Stimulated activated naive CD8-positive, alpha-beta T cell treated with anti-CD3 and anti-CD28 coated beads, Interleukin-15, amount 100 ng/mL, for 72 hours (primary cell): ENCODE data around the gene HMHB1.
"Not testable (repeated sequence)": the region's sequence is repeated elsewhere in the genome, so short reads cannot be mapped to it uniquely, and the experiment has no call there.

ENCODE experiments used
- ATAC-seq: fragments of 150-1000 bp; cut with Tn5 transposase; 2 replicates; pipeline ENCODE4 v1.10.0; 2021; ENCODE audit warnings: mild to moderate bottlenecking, moderate library complexity
- DNase-seq, 2 donors: peaks; one replicate each; pipeline ENCODE4 v3.0.0; 2021 to 2022
- H3K27ac Mint-ChIP-seq, 2 donors: one replicate each; pipeline ENCODE4 v1.8.0; 2022; ENCODE audit warnings: mild to moderate bottlenecking in 2 of 2, mixed read lengths in 2 of 2, moderate library complexity in 2 of 2
- H3K27me3 Mint-ChIP-seq: one replicate; pipeline ENCODE4 v1.8.0; 2022; ENCODE audit warnings: mixed read lengths
- H3K4me1 Mint-ChIP-seq: one replicate; pipeline ENCODE4 v1.8.0; 2022; ENCODE audit warnings: mild to moderate bottlenecking, mixed read lengths
- H3K4me3 Mint-ChIP-seq, 2 donors: one replicate each; pipeline ENCODE4 v1.8.0; 2022; ENCODE audit warnings: mild to moderate bottlenecking in 2 of 2, mixed read lengths in 2 of 2, moderate library complexity in 1 of 2
- H3K9me3 Mint-ChIP-seq, 2 donors: one replicate each; pipeline ENCODE4 v1.8.0; 2022; ENCODE audit warnings: mixed read lengths in 2 of 2

HMHB1 gene

GRCh38 chr5:143791848-143792731 is 19.9 kb upstream of the HMHB1 start:
- Mint-ChIP-seq H3K4me1 (no peaks in the 10 kb centered on the region), H3K27me3 (no peaks in the 10 kb centered on the region), H3K27ac (peak overlapping the region in 1 of 2 donors; percentile 77), H3K4me3 (peak overlapping the region in 1 of 2 donors; percentile 25), H3K9me3 (peaks cover 0 to 5% of the 10 kb centered on the region in 2 donors)
- no peak for DNase-seq
- ATAC-seq = no peak

- no peak for DNase-seq
- no peaks in the 10 kb centered on the region for H3K27me3 Mint-ChIP-seq
- no peaks in the 10 kb centered on the region for H3K4me1 Mint-ChIP-seq
- H3K27ac Mint-ChIP-seq = no peak overlapping the region
- no peak for ATAC-seq
- peaks cover 0 to 5% of the 10 kb centered on the region in 2 donors for H3K9me3 Mint-ChIP-seq
- no peak overlapping the region for H3K4me3 Mint-ChIP-seq
These were observed 18.7 kb upstream of the HMHB1 start for GRCh38 chr5:143793249-143793648.

GRCh38 chr5:143796125-143796524 is 15.8 kb upstream of the HMHB1 start:
- no peak overlapping the region for H3K27ac Mint-ChIP-seq
- H3K4me1 Mint-ChIP-seq = peaks cover 11% of the 10 kb centered on the region
- H3K9me3 Mint-ChIP-seq = no peaks in the 10 kb centered on the region
- H3K27me3 Mint-ChIP-seq = peaks cover 7% of the 10 kb centered on the region
- no peak overlapping the region for H3K4me3 Mint-ChIP-seq
- DNase-seq = no peak
- no peak for ATAC-seq

GRCh38 chr5:143796753-143797152 is 15.2 kb upstream of the HMHB1 start:
- peaks cover 9% of the 10 kb centered on the region for H3K27me3 Mint-ChIP-seq
- no peak for DNase-seq
- H3K4me3 Mint-ChIP-seq = no peak overlapping the region
- no peak for ATAC-seq
- no peak overlapping the region for H3K27ac Mint-ChIP-seq
- H3K4me1 Mint-ChIP-seq = peaks cover 11% of the 10 kb centered on the region
- no peaks in the 10 kb centered on the region for H3K9me3 Mint-ChIP-seq

GRCh38 chr5:143800715-143801114 is 11.2 kb upstream of the HMHB1 start:
- Mint-ChIP-seq H3K4me1 (peaks cover 11% of the 10 kb centered on the region), H3K9me3 (no peaks in the 10 kb centered on the region), H3K4me3 (no peak overlapping the region), H3K27ac (no peak overlapping the region), H3K27me3 (peaks cover 9% of the 10 kb centered on the region)
- ATAC-seq (no peak), DNase-seq (no peak)

GRCh38 chr5:143801252-143801939 is 10.6 kb upstream of the HMHB1 start:
- Mint-ChIP-seq H3K27ac (no peak overlapping the region), H3K27me3 (peaks cover 12% of the 10 kb centered on the region), H3K9me3 (no peaks in the 10 kb centered on the region), H3K4me3 (no peak overlapping the region), H3K4me1 (peaks cover 11% of the 10 kb centered on the region)
- DNase-seq (no peak), ATAC-seq (no peak)

GRCh38 chr5:143805861-143806260 is 6.1 kb upstream of the HMHB1 start:
- Mint-ChIP-seq H3K27ac (no peak overlapping the region), H3K4me1 (peaks cover under 1% of the 10 kb centered on the region), H3K4me3 (no peak overlapping the region), H3K27me3 (peaks cover 13% of the 10 kb centered on the region), H3K9me3 (no peaks in the 10 kb centered on the region)
- DNase-seq (no peak), ATAC-seq (no peak)

- no peak overlapping the region for H3K4me3 Mint-ChIP-seq
- ATAC-seq = no peak
- no peak for DNase-seq
- H3K4me1 Mint-ChIP-seq = peaks cover under 1% of the 10 kb centered on the region
- peaks cover 15% of the 10 kb centered on the region for H3K27me3 Mint-ChIP-seq
- H3K27ac Mint-ChIP-seq = no peak overlapping the region
- no peaks in the 10 kb centered on the region for H3K9me3 Mint-ChIP-seq
These were observed 5.4 kb upstream of the HMHB1 start for GRCh38 chr5:143806579-143806978.

GRCh38 chr5:143807401-143807800 is 4.6 kb upstream of the HMHB1 start:
- ATAC-seq = no peak
- Mint-ChIP-seq H3K27ac (no peak overlapping the region), H3K4me3 (no peak overlapping the region), H3K27me3 (peaks cover 18% of the 10 kb centered on the region), H3K4me1 (peaks cover 9% of the 10 kb centered on the region), H3K9me3 (no peaks in the 10 kb centered on the region)
- DNase-seq = no peak

GRCh38 chr5:143816370-143816769 is 4.4 kb downstream of the HMHB1 start:
- Mint-ChIP-seq H3K27me3 (peaks cover 13% of the 10 kb centered on the region), H3K4me1 (peaks cover 18% of the 10 kb centered on the region)
- H3K9me3 Mint-ChIP-seq, H3K27ac Mint-ChIP-seq, DNase-seq, ATAC-seq, H3K4me3 Mint-ChIP-seq: not testable (repeated sequence)

GRCh38 chr5:143819716-143820115 is 7.8 kb downstream of the HMHB1 start:
- H3K4me1 Mint-ChIP-seq = no peaks in the 10 kb centered on the region
- DNase-seq = no peak
- no peak for ATAC-seq
- no peaks in the 10 kb centered on the region for H3K9me3 Mint-ChIP-seq
- H3K4me3 Mint-ChIP-seq = no peak overlapping the region
- H3K27ac Mint-ChIP-seq = no peak overlapping the region
- H3K27me3 Mint-ChIP-seq = peaks cover 7% of the 10 kb centered on the region

- DNase-seq = no peak
- Mint-ChIP-seq H3K4me1 (no peaks in the 10 kb centered on the region), H3K4me3 (no peak overlapping the region), H3K27ac (no peak overlapping the region), H3K27me3 (peaks cover 7% of the 10 kb centered on the region), H3K9me3 (no peaks in the 10 kb centered on the region)
- ATAC-seq = no peak
These were observed 8.5 kb downstream of the HMHB1 start for GRCh38 chr5:143820451-143820850.

GRCh38 chr5:143824851-143825720 is 13.1 kb downstream of the HMHB1 start:
- H3K4me1 Mint-ChIP-seq = peaks cover 16% of the 10 kb centered on the region
- H3K9me3 Mint-ChIP-seq = no peaks in the 10 kb centered on the region
- peaks cover 7% of the 10 kb centered on the region for H3K27me3 Mint-ChIP-seq
- DNase-seq = peak; percentile 78 to 81
- ATAC-seq = peak; percentile 85
- H3K4me3 Mint-ChIP-seq = no peak overlapping the region
- no peak overlapping the region for H3K27ac Mint-ChIP-seq

- peak; percentile 92 for ATAC-seq
- Mint-ChIP-seq H3K4me3 (no peak overlapping the region), H3K9me3 (no peaks in the 10 kb centered on the region), H3K27ac (no peak overlapping the region), H3K4me1 (peaks cover 16% of the 10 kb centered on the region), H3K27me3 (no peaks in the 10 kb centered on the region)
- DNase-seq = peak; percentile 23 to 62
These were observed 15.0 kb downstream of the HMHB1 start for GRCh38 chr5:143826951-143827444.

GRCh38 chr5:143828710-143829109 is 16.7 kb downstream of the HMHB1 start:
- Mint-ChIP-seq H3K27me3 (no peaks in the 10 kb centered on the region), H3K9me3 (no peaks in the 10 kb centered on the region), H3K27ac (no peak overlapping the region), H3K4me1 (peaks cover 16% of the 10 kb centered on the region), H3K4me3 (peak overlapping the region in 1 of 2 donors; percentile 14)
- DNase-seq (no peak), ATAC-seq (no peak)
